Neuron (in vitro differentiated cells): ENCODE data around the gene TUFT1.
"Not testable (repeated sequence)": the region's sequence is repeated elsewhere in the genome, so short reads cannot be mapped to it uniquely, and the experiment has no call there.

Source experiments
- H2AFZ ChIP-seq: one replicate; pipeline ENCODE4 v1.6.1; 2013; ENCODE audit warnings: low read depth, mild to moderate bottlenecking, inconsistent platforms, low read length, moderate library complexity
- H3K27me3 ChIP-seq: one replicate; pipeline ENCODE4 v1.6.1; 2013; ENCODE audit warnings: low read length; ENCODE audit not compliant: insufficient read depth
- H3K36me3 ChIP-seq: one replicate; pipeline ENCODE4 v1.6.1; 2013; ENCODE audit warnings: low read length; ENCODE audit not compliant: insufficient read depth
- H3K4me1 ChIP-seq: one replicate; pipeline ENCODE4 v1.6.1; 2013; ENCODE audit warnings: low read length; ENCODE audit not compliant: insufficient read depth
- H3K4me3 ChIP-seq: 2 replicates; pipeline ENCODE4 v1.5.1; 2013; ENCODE audit warnings: mild to moderate bottlenecking, low read length, moderate library complexity
- H3K9me3 ChIP-seq: one replicate; pipeline ENCODE4 v1.6.1; 2013; ENCODE audit warnings: low read length

The TUFT1 gene

GRCh38 chr1:151610142-151610541 is 70.0 kb downstream of the TUFT1 start:
- Histone ChIP-seq H3K9me3 (no peaks in the 10 kb centered on the region), H3K4me3 (no peak overlapping the region), H3K4me1 (peaks cover 14% of the 10 kb centered on the region), H2AFZ (no peak overlapping the region), H3K27me3 (no peaks in the 10 kb centered on the region), H3K36me3 (peaks cover 9% of the 10 kb centered on the region)

GRCh38 chr1:151611288-151611790 is 71.2 kb downstream of the TUFT1 start:
- H2AFZ ChIP-seq = peak overlapping the region; percentile 77
- peak overlapping the region; percentile 88 for H3K4me3 ChIP-seq
- peaks cover 20% of the 10 kb centered on the region for H3K36me3 ChIP-seq
- H3K27me3 ChIP-seq = no peaks in the 10 kb centered on the region
- H3K4me1 ChIP-seq = peaks cover 14% of the 10 kb centered on the region
- H3K9me3 ChIP-seq = no peaks in the 10 kb centered on the region

- H2AFZ ChIP-seq = peak within 1 kb of the TSS; percentile 88
- H3K36me3 ChIP-seq = peaks cover 20% of the 10 kb centered on the region
- H3K4me1 ChIP-seq = peaks cover 14% of the 10 kb centered on the region
- no peaks in the 10 kb centered on the region for H3K9me3 ChIP-seq
- H3K4me3 ChIP-seq = peak within 1 kb of the TSS; percentile 88
- H3K27me3 ChIP-seq = no peaks in the 10 kb centered on the region
Observed at GRCh38 chr1:151611832-151612500, 71.9 kb downstream of the TUFT1 start, which contains the start of gene SNX27. Gene SNX27 (plus strand): TSS chr1:151612050. CDS start chr1:151612202, 152 bp downstream.

- peaks cover 14% of the 10 kb centered on the region for H3K4me1 ChIP-seq
- H2AFZ ChIP-seq = peak overlapping the region; percentile 88
- no peaks in the 10 kb centered on the region for H3K9me3 ChIP-seq
- H3K36me3 ChIP-seq = peaks cover 20% of the 10 kb centered on the region
- H3K27me3 ChIP-seq = no peaks in the 10 kb centered on the region
- H3K4me3 ChIP-seq = peak overlapping the region; percentile 88
Observed at GRCh38 chr1:151612501-151613281, 72.6 kb downstream of the TUFT1 start.

GRCh38 chr1:151613282-151613780 is 73.2 kb downstream of the TUFT1 start:
- H3K4me1 ChIP-seq = peaks cover 14% of the 10 kb centered on the region
- H3K27me3 ChIP-seq = no peaks in the 10 kb centered on the region
- H3K36me3 ChIP-seq = peaks cover 20% of the 10 kb centered on the region

GRCh38 chr1:151615711-151616504 is 75.8 kb downstream of the TUFT1 start:
- Histone ChIP-seq H3K36me3 (peaks cover 20% of the 10 kb centered on the region), H3K27me3 (no peaks in the 10 kb centered on the region), H3K4me1 (peaks cover 14% of the 10 kb centered on the region), H2AFZ (no peak overlapping the region), H3K4me3 (no peak overlapping the region), H3K9me3 (no peaks in the 10 kb centered on the region)

More at GRCh38 chr1:151613282-151613780, 73.2 kb downstream of the TUFT1 start:
- no peaks in the 10 kb centered on the region for H3K9me3 ChIP-seq
- peak overlapping the region; percentile 88 for H2AFZ ChIP-seq
- peak overlapping the region; percentile 88 for H3K4me3 ChIP-seq

- H3K4me3 ChIP-seq = no peak overlapping the region
- peaks cover 20% of the 10 kb centered on the region for H3K36me3 ChIP-seq
- H3K27me3 ChIP-seq = no peaks in the 10 kb centered on the region
Observed at GRCh38 chr1:151616505-151616849, 76.4 kb downstream of the TUFT1 start.

GRCh38 chr1:151618003-151618402 is 77.9 kb downstream of the TUFT1 start:
- Histone ChIP-seq H2AFZ (no peak overlapping the region), H3K27me3 (no peaks in the 10 kb centered on the region), H3K36me3 (peaks cover 20% of the 10 kb centered on the region), H3K9me3 (no peaks in the 10 kb centered on the region), H3K4me1 (peaks cover 7% of the 10 kb centered on the region), H3K4me3 (no peak overlapping the region)

More at GRCh38 chr1:151616505-151616849, 76.4 kb downstream of the TUFT1 start:
- H3K9me3 ChIP-seq = no peaks in the 10 kb centered on the region
- no peak overlapping the region for H2AFZ ChIP-seq
- H3K4me1 ChIP-seq = peaks cover 10% of the 10 kb centered on the region

- no peak overlapping the region for H3K4me3 ChIP-seq
- H3K27me3 ChIP-seq = no peaks in the 10 kb centered on the region
- peaks cover 3% of the 10 kb centered on the region for H3K4me1 ChIP-seq
- H3K36me3 ChIP-seq = peaks cover 20% of the 10 kb centered on the region
- no peak overlapping the region for H2AFZ ChIP-seq
- no peaks in the 10 kb centered on the region for H3K9me3 ChIP-seq
Observed at GRCh38 chr1:151618470-151618869, 78.4 kb downstream of the TUFT1 start.

- not testable (repeated sequence) for H3K27me3 ChIP-seq, H3K4me1 ChIP-seq, H3K4me3 ChIP-seq, H3K9me3 ChIP-seq, H2AFZ ChIP-seq
- H3K36me3 ChIP-seq = peaks cover 19% of the 10 kb centered on the region
Observed at GRCh38 chr1:151618996-151619395, 78.9 kb downstream of the TUFT1 start.

GRCh38 chr1:151619489-151620093 is 79.5 kb downstream of the TUFT1 start:
- H3K9me3 ChIP-seq = no peaks in the 10 kb centered on the region
- H3K27me3 ChIP-seq = no peaks in the 10 kb centered on the region
- no peak overlapping the region for H2AFZ ChIP-seq
- H3K4me1 ChIP-seq = no peaks in the 10 kb centered on the region
- peaks cover 16% of the 10 kb centered on the region for H3K36me3 ChIP-seq
- H3K4me3 ChIP-seq = no peak overlapping the region

- Histone ChIP-seq H3K9me3 (no peaks in the 10 kb centered on the region), H3K4me1 (no peaks in the 10 kb centered on the region), H3K27me3 (no peaks in the 10 kb centered on the region), H3K4me3 (no peak overlapping the region), H3K36me3 (peaks cover 9% of the 10 kb centered on the region), H2AFZ (no peak overlapping the region)
Observed at GRCh38 chr1:151620286-151620685, 80.2 kb downstream of the TUFT1 start.
